GM18511 (cell line): ENCODE results near the gene NAIF1.
"Not testable (repeated sequence)": the region's sequence is repeated elsewhere in the genome, so short reads cannot be mapped to it uniquely, and the experiment has no call there.

Experiments used
- ATAC-seq: cut with Tn5 transposase; IDR thresholded peaks from one replicate; pipeline ENCODE4 v1.9.1; 2021; ENCODE audit warnings: mild to moderate bottlenecking, moderate library complexity; ENCODE audit not compliant: unreplicated experiment

The NAIF1 gene

GRCh38 chr9:128062846-128063831, 4.0 kb downstream of the NAIF1 start:
- ATAC-seq, result no peak

GRCh38 chr9:128062279-128062678, 4.8 kb downstream of the NAIF1 start:
- ATAC-seq, result no peak

GRCh38 chr9:128061275-128061960, 5.7 kb downstream of the NAIF1 start:
- no peak for ATAC-seq

GRCh38 chr9:128059365-128059983, 7.6 kb downstream of the NAIF1 start:
- no peak for ATAC-seq

GRCh38 chr9:128057724-128058409, 9.3 kb downstream of the NAIF1 start:
- ATAC-seq, result no peak

- ATAC-seq, result no peak
Measured at GRCh38 chr9:128056887-128057723, 10.0 kb downstream of the NAIF1 start.

- ATAC-seq, result no peak
Measured at GRCh38 chr9:128056086-128056485, 11.0 kb downstream of the NAIF1 start.

GRCh38 chr9:128055344-128056040, 11.6 kb downstream of the NAIF1 start:
- ATAC-seq, result no peak

GRCh38 chr9:128054087-128054486, 13.0 kb downstream of the NAIF1 start:
- ATAC-seq, result no peak

- no peak for ATAC-seq
Measured at GRCh38 chr9:128053560-128053959, 13.6 kb downstream of the NAIF1 start.

GRCh38 chr9:128051932-128052709, 15.0 kb downstream of the NAIF1 start:
- no peak for ATAC-seq

- no peak for ATAC-seq
Measured at GRCh38 chr9:128049843-128050242, 17.3 kb downstream of the NAIF1 start.

- ATAC-seq, result no peak
Measured at GRCh38 chr9:128048663-128049062, 18.5 kb downstream of the NAIF1 start.

GRCh38 chr9:128047231-128047630, 19.9 kb downstream of the NAIF1 start:
- no peak for ATAC-seq

- ATAC-seq, result no peak
Measured at GRCh38 chr9:128045831-128046230, 21.3 kb downstream of the NAIF1 start.

GRCh38 chr9:128045409-128045808, 21.7 kb downstream of the NAIF1 start:
- not testable (repeated sequence) for ATAC-seq

GRCh38 chr9:128043467-128043868, 23.7 kb downstream of the NAIF1 start:
- no peak for ATAC-seq

- ATAC-seq, result no peak
Measured at GRCh38 chr9:128042043-128042442, 25.1 kb downstream of the NAIF1 start.

GRCh38 chr9:128040783-128041182, 26.3 kb downstream of the NAIF1 start:
- ATAC-seq, result not testable (repeated sequence)
